ENCODE measurements around the gene KCNK10.

Gene KCNK10

DNA sequence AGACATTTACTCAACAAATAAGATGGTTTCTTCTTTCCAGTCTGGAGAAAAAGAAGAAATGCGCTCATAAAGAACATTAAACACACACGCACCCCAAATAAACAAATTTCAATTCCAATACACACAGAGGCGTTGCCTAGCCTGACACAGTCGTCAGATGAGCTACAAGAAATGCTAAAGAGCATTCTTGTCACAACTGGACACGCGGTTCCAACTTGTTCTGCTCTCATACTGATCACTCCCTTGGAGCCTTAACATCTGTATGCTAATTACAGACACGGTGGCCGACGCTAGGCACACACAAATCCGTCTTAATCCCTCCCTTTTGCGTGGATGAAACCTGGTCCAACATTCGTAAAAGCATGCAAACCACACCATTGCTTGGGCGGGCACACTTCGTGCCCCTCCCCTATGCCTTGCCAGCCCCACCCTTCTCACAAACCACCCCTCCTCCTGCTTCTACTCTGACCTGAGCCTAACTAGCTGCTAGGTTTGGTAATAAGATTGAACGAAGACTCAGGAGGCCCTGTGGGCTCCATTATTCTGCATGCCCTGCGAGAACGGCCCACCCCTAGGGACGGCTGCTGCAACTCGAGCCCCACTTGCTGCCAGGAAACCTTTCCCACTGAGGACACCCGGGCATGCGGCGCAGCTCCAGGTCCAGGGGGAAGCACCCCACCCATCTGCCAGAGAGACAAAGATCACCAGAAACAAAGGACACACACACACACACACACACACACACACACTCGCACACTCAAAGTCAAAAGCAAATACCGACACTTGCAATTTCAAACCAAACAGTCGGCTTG lies 1.2 kb downstream of the KCNK10 start:
- DNase-seq (ENCODE audit: low read depth in 2 of 2), result no peak

DNA sequence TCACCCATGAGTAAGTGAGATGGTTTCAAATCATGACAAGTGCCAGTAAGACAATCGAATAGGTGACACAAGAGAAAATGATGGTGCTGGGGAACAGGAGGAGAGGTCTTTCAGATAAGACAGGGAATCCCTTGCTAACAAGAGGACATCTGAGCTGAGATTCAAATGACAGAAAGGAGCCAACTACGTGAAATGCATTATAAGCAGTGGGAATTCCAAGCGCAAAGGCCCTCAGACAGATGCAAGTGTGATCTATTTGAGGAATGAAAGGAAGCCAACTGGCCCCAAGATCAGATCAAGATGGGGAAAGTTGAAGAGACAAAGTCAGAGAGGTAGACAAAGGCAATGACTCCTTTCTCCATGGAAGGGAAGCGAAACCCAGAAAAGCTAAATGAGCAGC lies 4.7 kb downstream of the KCNK10 start:
- no peak for DNase-seq (ENCODE audit: low read depth in 2 of 2)

DNA sequence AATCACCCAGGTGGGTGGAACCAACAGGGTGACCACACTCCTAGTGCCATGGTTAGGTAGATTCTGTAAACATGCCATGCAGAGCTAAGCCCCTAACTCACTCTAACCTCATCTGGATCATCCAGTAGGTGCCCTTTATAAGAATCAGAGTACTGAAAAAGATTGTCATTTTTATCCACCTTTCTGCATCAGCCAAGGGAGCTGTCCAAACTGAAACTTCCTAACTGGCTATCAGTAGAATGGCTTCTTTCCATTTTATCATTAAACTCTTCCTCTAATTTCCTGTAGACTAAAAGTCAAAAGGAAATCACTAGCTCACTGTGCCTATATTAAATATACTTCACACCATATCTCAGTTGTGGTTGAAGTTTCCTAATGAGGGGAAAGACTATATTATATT lies 6.5 kb downstream of the KCNK10 start:
- no peak for DNase-seq (ENCODE audit: low read depth in 2 of 2)

DNA sequence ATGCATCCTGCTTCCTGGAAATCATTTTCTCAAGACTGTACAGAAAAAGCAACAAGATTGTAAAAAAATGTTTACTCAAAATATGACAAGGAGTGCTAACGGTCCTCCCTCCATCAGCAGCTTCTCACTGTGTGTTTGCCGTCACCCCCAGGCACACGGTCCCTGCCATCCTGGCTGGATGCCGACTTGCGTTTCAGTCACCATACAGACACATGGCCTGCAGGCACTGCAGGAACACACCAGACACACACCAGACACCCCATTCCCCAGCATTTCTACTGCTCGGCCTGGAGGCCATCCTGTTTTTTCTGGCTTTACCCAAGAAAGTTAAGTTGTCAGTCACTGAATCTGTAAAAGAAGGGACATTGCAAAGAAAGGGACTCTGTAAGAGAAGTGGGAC lies 10.8 kb downstream of the KCNK10 start:
- DNase-seq (ENCODE audit: low read depth in 2 of 2), result no peak

GRCh38 chr14:88311780-88312179 lies 11.3 kb downstream of the KCNK10 start:
- no peak for DNase-seq (ENCODE audit: low read depth in 2 of 2)

- no peak for DNase-seq (ENCODE audit: low read depth in 2 of 2)
Measured at GRCh38 chr14:88310449-88310848, 12.6 kb downstream of the KCNK10 start.

DNA sequence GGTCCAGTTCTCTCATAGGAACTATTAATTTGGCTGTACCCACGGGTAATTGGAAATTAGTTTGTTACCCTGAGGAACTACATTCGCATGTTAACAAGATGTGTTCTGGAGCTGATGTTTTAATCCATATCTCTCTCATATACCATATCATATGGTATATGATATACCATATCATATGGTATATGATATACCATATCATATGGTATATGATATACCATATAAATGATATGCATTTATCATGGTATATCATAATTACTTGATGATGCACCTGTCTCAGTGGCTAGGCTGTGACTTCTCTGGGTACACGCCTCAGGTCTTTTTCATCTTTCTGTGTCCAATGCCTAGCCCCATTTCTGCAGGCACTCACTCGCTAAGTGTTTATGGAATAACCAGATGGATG lies 13.0 kb downstream of the KCNK10 start:
- DNase-seq (ENCODE audit: low read depth in 2 of 2), result no peak

DNA sequence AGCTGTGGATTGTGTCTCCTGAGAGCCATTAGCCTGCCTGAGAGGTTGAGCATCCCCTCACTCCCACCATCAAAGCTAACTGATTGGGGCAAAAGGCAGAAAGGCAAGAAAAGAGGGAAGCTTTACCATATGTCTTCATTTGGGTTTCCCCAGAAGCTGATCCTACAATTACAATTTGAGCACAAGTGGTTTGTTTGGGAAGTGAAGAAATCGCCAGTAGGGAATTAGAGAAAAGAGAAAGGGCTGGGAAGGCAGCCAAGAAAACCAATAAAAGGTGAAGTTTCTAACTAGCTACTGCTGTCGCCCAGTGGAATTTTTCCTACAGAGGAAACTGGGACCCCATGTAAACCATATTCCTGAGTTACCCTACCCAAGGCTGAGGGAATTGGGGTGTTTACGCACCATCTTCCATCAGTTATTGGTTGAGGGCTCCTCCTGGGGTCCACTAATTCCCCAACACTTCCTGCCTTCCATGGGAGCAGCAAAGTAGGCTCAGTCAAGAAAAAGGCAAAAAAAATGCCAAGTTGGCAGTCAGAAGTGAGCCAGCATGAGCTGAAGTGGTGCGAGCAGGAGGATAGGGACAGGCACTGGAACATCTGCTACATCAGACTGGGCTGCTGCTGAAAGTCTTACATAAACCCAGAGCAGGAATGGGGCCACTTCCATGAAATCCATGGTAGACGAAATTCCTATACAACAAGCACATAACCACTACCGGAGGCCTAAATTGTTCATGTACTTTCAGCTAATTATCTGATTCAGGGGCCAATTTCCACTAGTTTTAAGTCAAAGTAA lies 17.3 kb downstream of the KCNK10 start:
- no peak for DNase-seq (ENCODE audit: low read depth in 2 of 2)

GRCh38 chr14:88303041-88303440 lies 20.0 kb downstream of the KCNK10 start:
- no peak for DNase-seq (ENCODE audit: low read depth in 2 of 2)

- no peak for DNase-seq (ENCODE audit: low read depth in 2 of 2)
Measured at GRCh38 chr14:88301381-88301780, 21.7 kb downstream of the KCNK10 start.

GRCh38 chr14:88300817-88301216 lies 22.3 kb downstream of the KCNK10 start:
- no peak for DNase-seq (ENCODE audit: low read depth in 2 of 2)

DNA sequence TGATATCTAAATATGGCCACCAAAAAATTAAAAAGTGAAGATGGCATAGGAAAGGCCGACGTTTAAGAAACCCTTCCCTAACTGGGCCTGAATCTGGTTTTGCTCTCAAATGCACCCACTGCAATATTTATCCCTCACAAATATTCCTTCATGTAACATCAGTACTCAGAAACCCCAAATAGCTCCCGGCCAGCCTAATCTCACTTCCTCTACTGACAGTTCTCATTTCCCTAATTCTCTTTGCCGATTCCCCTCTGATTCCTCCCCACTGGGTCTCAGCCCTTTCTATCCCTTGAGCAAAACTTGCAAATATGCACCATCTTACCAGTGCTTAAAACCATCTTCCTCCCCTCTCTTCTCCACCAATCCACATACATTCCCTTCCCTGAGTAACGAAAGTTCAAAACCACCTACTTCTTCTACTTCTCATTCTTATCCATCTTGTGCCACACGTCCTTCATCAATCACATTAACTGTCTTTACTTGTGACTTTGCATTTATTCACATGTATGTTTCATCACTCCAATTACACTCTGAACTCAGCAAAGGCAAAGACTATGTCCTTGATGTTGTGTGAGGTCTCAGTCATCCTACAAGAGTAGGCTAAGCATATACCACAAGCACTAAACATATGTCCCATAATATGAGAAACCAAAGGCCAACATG lies 23.1 kb downstream of the KCNK10 start:
- DNase-seq (ENCODE audit: low read depth in 2 of 2), result no peak

GRCh38 chr14:88297306-88297705 lies 25.8 kb downstream of the KCNK10 start:
- DNase-seq (ENCODE audit: low read depth in 2 of 2), result no peak

- no peak for DNase-seq (ENCODE audit: low read depth in 2 of 2)
Measured at GRCh38 chr14:88296351-88296750, 26.7 kb downstream of the KCNK10 start.

GRCh38 chr14:88289996-88290395 lies 33.1 kb downstream of the KCNK10 start:
- DNase-seq (ENCODE audit: low read depth in 2 of 2), result no peak

- no peak for DNase-seq (ENCODE audit: low read depth in 2 of 2)
Measured at GRCh38 chr14:88289234-88289633, 33.8 kb downstream of the KCNK10 start.

DNA sequence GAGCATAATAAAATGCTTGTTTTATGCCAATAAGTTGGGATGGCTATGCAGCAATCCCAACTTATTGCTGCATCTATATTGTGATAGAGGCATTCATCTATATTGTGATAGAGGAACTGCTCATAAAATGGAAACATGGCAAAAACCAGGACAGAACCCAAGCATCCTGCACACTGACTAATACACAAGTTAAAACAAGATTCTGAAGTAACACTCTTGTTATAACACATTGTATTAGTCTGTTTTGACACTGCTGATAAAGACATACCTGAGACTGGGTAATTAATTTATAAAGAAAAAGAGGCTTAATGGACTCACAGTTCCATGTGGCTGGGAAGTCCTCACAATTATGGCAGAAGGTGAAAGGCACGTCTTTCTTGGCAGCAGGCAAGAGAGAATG lies 36.8 kb downstream of the KCNK10 start:
- DNase-seq (ENCODE audit: low read depth in 2 of 2), result no peak

DNA sequence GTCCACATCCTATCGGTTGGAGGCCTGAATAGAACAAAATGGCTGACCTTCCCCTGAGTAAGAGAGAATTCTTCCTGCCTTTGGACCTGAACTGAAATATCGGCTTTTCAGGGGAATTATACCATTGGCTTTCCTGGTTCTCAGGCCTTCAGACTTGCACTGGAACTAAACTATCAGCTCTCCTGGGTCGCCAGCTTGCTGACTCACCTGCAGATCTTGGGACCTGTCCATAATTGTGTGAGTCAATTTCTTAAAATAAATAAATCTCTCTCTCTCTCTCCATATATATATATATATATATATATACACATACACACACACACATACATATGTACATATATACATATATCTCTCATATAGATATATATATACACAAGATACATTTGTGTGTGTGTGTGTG lies 41.6 kb downstream of the KCNK10 start:
- DNase-seq (ENCODE audit: low read depth in 2 of 2), result no peak

GRCh38 chr14:88276923-88277596 lies 46.0 kb downstream of the KCNK10 start:
- no peak for DNase-seq (ENCODE audit: low read depth in 2 of 2)

DNA sequence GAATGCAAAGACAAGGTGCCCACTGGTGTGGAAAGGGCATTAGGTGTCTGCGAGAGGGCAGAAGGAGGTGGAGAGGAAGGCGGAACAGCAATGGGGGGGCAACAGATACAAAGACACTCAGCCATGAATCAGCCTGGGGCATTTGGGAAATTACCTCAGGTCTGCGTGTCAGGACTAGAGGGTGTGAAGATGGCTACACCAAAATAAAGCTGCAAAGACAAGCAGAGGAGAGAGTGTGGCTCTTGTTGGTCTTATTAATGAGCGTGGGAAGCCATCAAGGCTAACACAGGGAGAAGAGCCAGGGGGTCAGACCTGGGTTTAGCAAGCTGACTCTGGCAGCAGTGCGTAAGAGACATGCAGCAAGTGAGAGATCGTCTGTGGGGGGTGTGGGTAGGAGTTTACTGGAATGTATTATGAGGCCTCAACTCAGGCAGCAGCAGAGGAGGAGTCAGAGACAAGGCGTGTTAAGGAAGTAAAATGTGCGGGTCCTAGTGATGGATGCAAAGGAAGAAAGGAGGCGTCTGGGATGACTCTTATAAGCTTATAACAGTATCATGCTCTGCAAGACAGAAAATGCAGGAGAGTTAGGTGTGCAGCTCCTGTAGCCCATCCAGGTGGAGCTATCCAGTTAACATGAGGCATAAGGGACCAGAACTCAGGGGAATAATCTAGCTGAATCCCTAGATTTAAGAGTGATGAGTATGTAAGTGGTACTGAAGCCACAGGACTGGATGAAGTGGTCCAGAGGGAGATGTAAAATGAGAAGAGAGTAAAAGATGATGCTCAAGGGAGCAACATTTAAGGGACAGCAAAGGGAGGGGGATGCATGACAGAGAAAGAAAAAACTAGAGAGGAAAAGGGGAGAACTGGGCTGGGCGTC lies 50.4 kb downstream of the KCNK10 start:
- no peak for DNase-seq (ENCODE audit: low read depth in 2 of 2)

DNA sequence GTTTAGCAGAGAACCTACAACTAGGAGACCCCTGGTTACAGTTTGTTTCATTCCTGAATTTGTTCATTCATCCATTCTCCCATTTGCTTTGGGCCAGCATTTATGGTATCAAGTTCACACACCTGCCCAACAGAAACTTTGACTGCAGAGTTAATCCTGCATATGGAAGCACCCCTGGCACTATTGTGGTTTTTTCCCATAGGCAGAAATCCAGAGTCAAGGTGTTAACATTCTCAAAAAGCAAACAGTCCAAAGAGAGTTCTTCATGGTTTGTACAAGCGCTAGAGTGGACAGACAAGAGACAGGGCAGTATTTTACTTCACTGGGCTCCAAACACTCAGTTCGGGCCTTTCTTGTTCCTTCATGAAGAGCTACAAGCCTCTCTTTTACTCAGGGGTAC lies 51.9 kb downstream of the KCNK10 start:
- no peak for DNase-seq (ENCODE audit: low read depth in 2 of 2)
